Measurements from ENCODE around the gene BOC. TPM values are rescaled to one million over a fixed set of nuclear protein-coding genes. Genes with fewer than 3 reads are reported as not detected.
A peak's percentile ranks its signal among the peaks of the same experiment; 100 is the strongest.

The BOC gene
- total and polyA plus RNA-seq, 4 donors, result 6.6 to 164 (median 26.8) TPM

DNA sequence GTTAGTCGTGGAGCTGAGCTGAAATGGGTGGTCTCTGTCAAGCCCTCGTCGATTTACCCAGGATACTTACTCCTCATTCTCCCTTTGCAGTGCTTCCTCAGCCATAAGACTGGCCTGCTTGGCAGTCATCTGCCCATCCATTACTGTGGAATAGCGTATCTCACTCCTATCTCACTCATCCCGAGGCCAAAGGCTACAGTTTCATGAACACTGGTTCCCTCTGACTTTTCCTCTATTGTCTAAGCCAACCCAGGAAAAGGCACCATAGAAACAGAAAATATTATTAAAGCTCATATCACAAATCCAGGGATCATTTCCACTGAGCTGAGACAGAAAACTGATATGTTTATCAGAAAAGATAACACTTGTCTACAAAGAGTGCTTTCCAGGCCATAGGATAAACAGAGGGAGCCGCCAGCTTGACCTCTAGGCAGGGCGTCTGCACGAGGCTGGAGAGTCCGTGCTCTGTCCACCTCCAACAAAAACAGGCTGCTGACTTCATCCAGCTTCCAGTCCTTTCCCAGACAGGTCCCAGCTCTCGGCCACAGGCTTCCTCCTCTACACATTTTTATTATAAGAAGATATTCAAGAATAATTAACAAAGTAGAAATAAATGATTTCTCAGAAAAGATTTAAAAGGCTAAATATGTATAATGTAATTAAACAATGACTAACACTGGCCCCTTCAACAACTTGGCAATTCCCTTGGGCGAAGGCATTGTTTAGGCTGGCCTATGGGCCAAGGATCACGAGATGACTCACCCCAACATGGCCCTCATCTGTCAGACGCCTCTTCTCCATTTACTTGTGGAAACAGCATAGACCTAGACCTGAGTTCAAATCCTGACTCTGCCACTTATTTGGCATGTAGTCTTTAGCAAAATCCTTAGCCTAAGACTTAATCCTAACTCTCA, 27.4 kb upstream of the BOC start:
- H3K36me3 ChIP-seq (ENCODE audit: control insufficient read depth in 1 of 2, insufficient read depth in 2 of 2, low read length in 1 of 2), result no peaks in the 10 kb centered on the region
- H3K4me3 ChIP-seq (ENCODE audit: low read length in 2 of 2), result no peak overlapping the region
- no peaks in the 10 kb centered on the region for H3K27me3 ChIP-seq (ENCODE audit: control insufficient read depth in 1 of 2, insufficient read depth in 2 of 2, low read length in 1 of 2)
- ATAC-seq (ENCODE audit: low FRiP score) (peak; percentile 35), DNase-seq (no peak)
- intact Hi-C loops (cut with DNase I), result no loop called here
- WGBS, 2 donors, result 4 to 11% methylated on average over 13 of the region's 13 CpGs
- H3K27ac ChIP-seq (ENCODE audit: low read depth in 1 of 2, low read length in 2 of 2), result no peak overlapping the region
- H3K9me3 ChIP-seq (ENCODE audit: control insufficient read depth, low read length), result peaks cover 1% of the 10 kb centered on the region
- peaks cover 0 to 2% of the 10 kb centered on the region in 2 donors for H3K4me1 ChIP-seq (ENCODE audit: control insufficient read depth in 1 of 2, insufficient read depth in 2 of 2, low read length in 2 of 2)

- H3K27me3 ChIP-seq (ENCODE audit: control insufficient read depth in 1 of 2, insufficient read depth in 2 of 2, low read length in 1 of 2), result no peaks in the 10 kb centered on the region
- no peak for DNase-seq
- intact Hi-C loops (cut with DNase I), result no loop called here
- H3K4me1 ChIP-seq (ENCODE audit: control insufficient read depth in 1 of 2, insufficient read depth in 2 of 2, low read length in 2 of 2), result peaks cover 0 to 2% of the 10 kb centered on the region in 2 donors
- ATAC-seq (ENCODE audit: low FRiP score), result no peak
- H3K4me3 ChIP-seq (ENCODE audit: low read length in 2 of 2), result no peak overlapping the region
- no peak overlapping the region for H3K27ac ChIP-seq (ENCODE audit: low read depth in 1 of 2, low read length in 2 of 2)
- H3K9me3 ChIP-seq (ENCODE audit: control insufficient read depth, low read length), result peaks cover 1% of the 10 kb centered on the region
- no peaks in the 10 kb centered on the region for H3K36me3 ChIP-seq (ENCODE audit: control insufficient read depth in 1 of 2, insufficient read depth in 2 of 2, low read length in 1 of 2)
Measured at GRCh38 chr3:113185194-113185835, 26.0 kb upstream of the BOC start.

DNA sequence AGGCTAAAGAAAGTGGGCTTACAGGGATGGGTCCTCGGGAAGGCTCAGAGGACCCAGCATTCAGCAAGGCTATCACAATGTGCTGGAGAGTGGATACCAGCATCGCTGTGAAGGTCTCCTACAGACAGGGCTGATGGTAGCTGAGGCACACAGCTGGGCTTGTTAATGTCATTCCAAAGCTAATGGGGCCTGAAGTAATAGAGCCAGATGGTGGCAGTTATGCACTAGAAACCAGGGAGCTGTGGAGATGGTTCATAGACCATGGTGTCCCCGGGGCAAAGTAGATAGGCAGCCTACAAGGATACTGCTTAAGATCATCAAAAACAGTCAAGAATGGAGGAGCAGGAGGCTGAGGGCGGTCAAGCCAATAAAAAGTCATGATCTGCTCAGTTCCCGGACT, 24.8 kb upstream of the BOC start:
- Histone ChIP-seq H3K4me1 (ENCODE audit: control insufficient read depth in 1 of 2, insufficient read depth in 2 of 2, low read length in 2 of 2) (peaks cover 0 to 2% of the 10 kb centered on the region in 2 donors), H3K4me3 (ENCODE audit: low read length in 2 of 2) (no peak overlapping the region), H3K9me3 (ENCODE audit: control insufficient read depth, low read length) (peaks cover 1% of the 10 kb centered on the region), H3K27ac (ENCODE audit: low read depth in 1 of 2, low read length in 2 of 2) (no peak overlapping the region), H3K36me3 (ENCODE audit: control insufficient read depth in 1 of 2, insufficient read depth in 2 of 2, low read length in 1 of 2) (no peaks in the 10 kb centered on the region), H3K27me3 (ENCODE audit: control insufficient read depth in 1 of 2, insufficient read depth in 2 of 2, low read length in 1 of 2) (no peaks in the 10 kb centered on the region)
- ATAC-seq (ENCODE audit: low FRiP score) (no peak), DNase-seq (no peak)
- 96 to 97% methylated on average over 5 of the region's 5 CpGs for WGBS, 2 donors
- intact Hi-C loops (cut with DNase I), result no loop called here

DNA sequence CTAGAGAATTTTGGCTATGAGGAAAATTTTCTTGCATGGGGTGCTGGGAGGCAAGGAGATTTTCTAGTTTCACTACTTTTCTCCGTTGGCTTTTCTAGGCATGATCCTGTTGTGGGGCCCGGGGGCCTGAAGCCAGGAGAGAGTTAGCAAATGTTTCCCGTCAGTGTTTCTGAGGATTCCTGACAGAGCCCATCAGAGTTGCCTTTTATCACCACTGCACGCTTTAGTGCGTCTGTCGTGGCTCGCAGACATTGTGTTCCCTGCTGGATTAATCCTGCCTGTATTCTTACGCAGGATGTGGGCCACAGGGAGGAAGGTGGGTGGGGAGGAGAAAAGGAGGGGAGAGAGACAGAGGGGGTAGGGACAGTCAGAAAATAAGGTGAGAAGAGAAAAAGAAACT, 18.1 kb upstream of the BOC start:
- no peak overlapping the region for H3K4me3 ChIP-seq (ENCODE audit: low read length in 2 of 2)
- no peak for DNase-seq
- H3K36me3 ChIP-seq (ENCODE audit: control insufficient read depth in 1 of 2, insufficient read depth in 2 of 2, low read length in 1 of 2), result no peaks in the 10 kb centered on the region
- no peaks in the 10 kb centered on the region for H3K27me3 ChIP-seq (ENCODE audit: control insufficient read depth in 1 of 2, insufficient read depth in 2 of 2, low read length in 1 of 2)
- H3K9me3 ChIP-seq (ENCODE audit: control insufficient read depth, low read length), result no peaks in the 10 kb centered on the region
- H3K27ac ChIP-seq (ENCODE audit: low read depth in 1 of 2, low read length in 2 of 2), result no peak overlapping the region
- no peak for ATAC-seq (ENCODE audit: low FRiP score)
- intact Hi-C loops (cut with DNase I), result no loop called here
- H3K4me1 ChIP-seq (ENCODE audit: control insufficient read depth in 1 of 2, insufficient read depth in 2 of 2, low read length in 2 of 2), result peaks cover 0 to 2% of the 10 kb centered on the region in 2 donors
- WGBS, 2 donors, result 57 to 66% methylated on average over 8 of the region's 8 CpGs

DNA sequence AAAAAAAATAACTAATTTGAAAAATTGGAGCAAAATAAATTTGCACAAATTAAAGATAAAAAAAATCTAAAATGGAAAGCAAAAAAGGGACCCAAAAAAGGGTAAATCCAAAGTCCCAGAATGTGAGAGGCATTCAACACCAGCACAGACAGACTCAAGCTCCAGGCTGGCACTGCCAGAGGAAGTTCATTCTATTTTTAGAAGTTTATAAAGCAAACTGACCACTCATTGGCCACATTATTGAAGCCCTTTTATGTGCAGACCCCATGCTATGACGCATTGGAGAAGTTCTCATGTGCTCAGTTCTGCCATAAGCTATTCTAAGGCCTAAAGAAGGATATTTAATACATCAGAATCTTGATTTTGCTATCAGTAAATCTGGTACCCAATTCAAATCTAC, 17.6 kb upstream of the BOC start:
- no peaks in the 10 kb centered on the region for H3K27me3 ChIP-seq (ENCODE audit: control insufficient read depth in 1 of 2, insufficient read depth in 2 of 2, low read length in 1 of 2)
- intact Hi-C loops (cut with DNase I), result no loop called here
- ATAC-seq (ENCODE audit: low FRiP score), result peak; percentile 44
- no peaks in the 10 kb centered on the region for H3K9me3 ChIP-seq (ENCODE audit: control insufficient read depth, low read length)
- H3K4me3 ChIP-seq (ENCODE audit: low read length in 2 of 2), result no peak overlapping the region
- no peaks in the 10 kb centered on the region for H3K36me3 ChIP-seq (ENCODE audit: control insufficient read depth in 1 of 2, insufficient read depth in 2 of 2, low read length in 1 of 2)
- H3K4me1 ChIP-seq (ENCODE audit: control insufficient read depth in 1 of 2, insufficient read depth in 2 of 2, low read length in 2 of 2), result peaks cover 0 to 2% of the 10 kb centered on the region in 2 donors
- WGBS, 2 donors, result 11 to 14% methylated on average over 1 of the region's 1 CpG
- H3K27ac ChIP-seq (ENCODE audit: low read depth in 1 of 2, low read length in 2 of 2), result no peak overlapping the region
- no peak for DNase-seq

DNA sequence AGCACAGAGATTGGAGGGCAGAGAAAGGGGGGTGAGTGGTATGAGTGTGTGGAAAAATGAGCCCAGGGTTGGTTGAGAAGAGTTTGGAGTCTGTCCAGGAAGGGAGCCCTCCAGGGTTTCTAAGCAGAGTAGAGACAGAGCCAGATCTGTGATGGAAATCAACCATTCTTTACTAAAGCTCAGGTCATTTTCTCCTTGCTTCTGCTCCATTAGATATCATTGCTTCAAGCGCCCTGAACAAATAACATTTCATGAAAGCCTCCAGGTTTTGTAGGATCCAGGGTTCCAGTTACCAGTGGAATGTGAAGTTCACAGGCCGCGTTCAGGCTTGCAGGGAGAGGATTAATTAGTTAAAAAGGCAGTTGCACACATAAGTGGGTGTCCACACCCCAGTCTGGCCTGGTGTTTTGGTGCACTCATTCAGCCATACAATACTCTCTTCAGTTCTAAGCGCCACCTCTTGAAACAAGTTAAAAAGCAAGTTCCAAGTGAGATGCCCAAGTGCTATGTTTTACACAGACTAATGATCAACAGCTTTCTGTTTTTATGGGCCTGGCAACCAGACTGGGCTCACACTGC, 16.4 kb upstream of the BOC start:
- no peak overlapping the region for H3K27ac ChIP-seq (ENCODE audit: low read depth in 1 of 2, low read length in 2 of 2)
- DNase-seq (no peak), ATAC-seq (ENCODE audit: low FRiP score) (no peak)
- H3K4me3 ChIP-seq (ENCODE audit: low read length in 2 of 2), result no peak overlapping the region
- intact Hi-C loops (cut with DNase I), result no loop called here
- no peaks in the 10 kb centered on the region for H3K36me3 ChIP-seq (ENCODE audit: control insufficient read depth in 1 of 2, insufficient read depth in 2 of 2, low read length in 1 of 2)
- WGBS, 2 donors, result 87 to 90% methylated on average over 4 of the region's 4 CpGs
- no peaks in the 10 kb centered on the region for H3K27me3 ChIP-seq (ENCODE audit: control insufficient read depth in 1 of 2, insufficient read depth in 2 of 2, low read length in 1 of 2)
- H3K9me3 ChIP-seq (ENCODE audit: control insufficient read depth, low read length), result no peaks in the 10 kb centered on the region
- H3K4me1 ChIP-seq (ENCODE audit: control insufficient read depth in 1 of 2, insufficient read depth in 2 of 2, low read length in 2 of 2), result peaks cover 0 to 2% of the 10 kb centered on the region in 2 donors

DNA sequence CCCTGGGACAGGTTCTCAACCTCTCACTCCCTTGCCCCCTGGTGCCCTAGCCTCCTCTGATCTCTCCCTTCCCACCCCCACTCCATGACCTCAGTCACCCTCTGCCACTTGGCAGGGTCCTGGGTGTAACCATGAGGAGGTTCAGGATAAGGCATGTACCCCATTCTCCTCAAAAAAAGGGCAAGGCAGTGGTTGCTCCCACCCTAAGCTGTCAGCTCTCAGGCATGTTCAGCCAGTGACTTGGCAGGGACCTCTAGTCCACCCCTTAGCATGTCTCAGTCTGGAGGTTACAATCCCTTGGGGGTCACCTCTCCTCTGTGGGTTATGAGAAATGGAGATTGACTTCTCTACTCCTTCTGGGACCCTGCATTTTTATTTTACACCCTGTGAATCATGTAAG, 11.0 kb upstream of the BOC start:
- DNase-seq, result no peak
- Histone ChIP-seq H3K9me3 (ENCODE audit: control insufficient read depth, low read length) (no peaks in the 10 kb centered on the region), H3K36me3 (ENCODE audit: control insufficient read depth in 1 of 2, insufficient read depth in 2 of 2, low read length in 1 of 2) (no peaks in the 10 kb centered on the region), H3K4me3 (ENCODE audit: low read length in 2 of 2) (no peak overlapping the region), H3K27ac (ENCODE audit: low read depth in 1 of 2, low read length in 2 of 2) (no peak overlapping the region), H3K27me3 (ENCODE audit: control insufficient read depth in 1 of 2, insufficient read depth in 2 of 2, low read length in 1 of 2) (no peaks in the 10 kb centered on the region), H3K4me1 (ENCODE audit: control insufficient read depth in 1 of 2, insufficient read depth in 2 of 2, low read length in 2 of 2) (no peaks in the 10 kb centered on the region)
- intact Hi-C loops (cut with DNase I), result no loop called here
- peak; percentile 11 for ATAC-seq (ENCODE audit: low FRiP score)

DNA sequence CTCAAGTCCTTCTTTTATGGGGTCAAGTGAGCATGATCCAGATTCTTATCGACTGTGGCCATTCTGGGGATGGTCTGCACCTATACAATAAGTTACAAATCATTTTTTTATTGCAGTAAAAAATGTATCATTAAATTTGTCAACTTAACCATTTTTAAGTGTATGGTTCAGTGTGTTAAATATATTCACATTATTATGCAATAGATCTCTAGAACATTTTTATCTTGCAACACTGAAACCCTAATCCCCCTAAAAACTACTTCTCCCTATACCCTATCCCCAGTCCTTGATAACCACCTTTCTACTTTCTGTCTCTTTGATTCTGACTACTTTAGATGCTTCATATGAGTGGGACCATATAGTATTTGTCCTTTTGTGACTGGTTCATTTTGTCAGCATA, 10.4 kb upstream of the BOC start:
- no peak overlapping the region for H3K4me3 ChIP-seq (ENCODE audit: low read length in 2 of 2)
- H3K4me1 ChIP-seq (ENCODE audit: control insufficient read depth in 1 of 2, insufficient read depth in 2 of 2, low read length in 2 of 2), result no peaks in the 10 kb centered on the region
- DNase-seq (no peak), ATAC-seq (ENCODE audit: low FRiP score) (no peak)
- no peak overlapping the region for H3K27ac ChIP-seq (ENCODE audit: low read depth in 1 of 2, low read length in 2 of 2)
- H3K9me3 ChIP-seq (ENCODE audit: control insufficient read depth, low read length), result no peaks in the 10 kb centered on the region
- WGBS, 2 donors, result 87 to 93% methylated on average over 1 of the region's 1 CpG
- intact Hi-C loops (cut with DNase I), result no loop called here
- H3K27me3 ChIP-seq (ENCODE audit: control insufficient read depth in 1 of 2, insufficient read depth in 2 of 2, low read length in 1 of 2), result no peaks in the 10 kb centered on the region
- no peaks in the 10 kb centered on the region for H3K36me3 ChIP-seq (ENCODE audit: control insufficient read depth in 1 of 2, insufficient read depth in 2 of 2, low read length in 1 of 2)

DNA sequence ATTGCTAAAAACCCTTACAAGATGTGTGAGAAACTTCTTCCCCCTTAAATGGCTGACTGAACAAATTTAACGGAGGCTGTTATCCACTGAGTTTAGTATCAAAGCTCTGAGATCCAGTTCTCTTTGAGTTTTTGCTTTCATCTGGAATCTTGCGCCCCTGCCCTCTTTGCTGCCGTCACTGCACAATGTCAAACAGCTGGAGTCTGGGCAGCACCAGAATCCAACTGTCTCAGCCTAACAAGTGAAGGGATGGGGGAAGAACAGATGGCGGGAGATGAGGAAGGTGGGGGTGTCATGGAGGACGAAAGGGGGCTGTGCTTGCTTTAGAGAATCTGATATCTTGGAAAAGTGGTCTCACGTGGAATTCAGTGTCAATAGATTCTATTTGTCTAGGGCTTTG, 7.0 kb upstream of the BOC start:
- no peaks in the 10 kb centered on the region for H3K36me3 ChIP-seq (ENCODE audit: control insufficient read depth in 1 of 2, insufficient read depth in 2 of 2, low read length in 1 of 2)
- no peak overlapping the region for H3K27ac ChIP-seq (ENCODE audit: low read depth in 1 of 2, low read length in 2 of 2)
- intact Hi-C loops (cut with DNase I), result no loop called here
- 87 to 94% methylated on average over 6 of the region's 6 CpGs for WGBS, 2 donors
- H3K9me3 ChIP-seq (ENCODE audit: control insufficient read depth, low read length), result no peaks in the 10 kb centered on the region
- H3K27me3 ChIP-seq (ENCODE audit: control insufficient read depth in 1 of 2, insufficient read depth in 2 of 2, low read length in 1 of 2), result no peaks in the 10 kb centered on the region
- H3K4me3 ChIP-seq (ENCODE audit: low read length in 2 of 2), result no peak overlapping the region
- ATAC-seq (ENCODE audit: low FRiP score) (no peak), DNase-seq (no peak)
- no peaks in the 10 kb centered on the region for H3K4me1 ChIP-seq (ENCODE audit: control insufficient read depth in 1 of 2, insufficient read depth in 2 of 2, low read length in 2 of 2)
